SK-N-SH (cell line): ENCODE results near the gene FRMD7. TPM values are rescaled to one million over a fixed set of nuclear protein-coding genes. Genes with fewer than 3 reads are reported as not detected.

Experiments used
- CTCF ChIA-PET: fragments of 300-600, 350-600 bp; formaldehyde crosslinking; extraction: SDS; loops from one replicate; lab custom pipeline; 2021; lab: Yijun Ruan, JAX
- POLR2A ChIA-PET: fragments of 350-600 bp; sonication (Branson Sonifier 250); formaldehyde crosslinking; extraction: SDS; loops from one replicate; lab custom pipeline; 2020; ENCODE audit warnings: antibody characterized with exemption, inconsistent platforms; lab: Yijun Ruan, JAX
- DNase-seq: peaks from one replicate; pipeline ENCODE4 v3.0.0; 2012
- H2AFZ ChIP-seq: fragments of 200-600 bp; sonication (generic); 2 replicates; pipeline ENCODE4 v1.8.1; 2016; ENCODE audit warnings: antibody characterized with exemption, mild to moderate bottlenecking, low read depth
- H3F3A ChIP-seq: fragments of 200-600 bp; sonication (generic); replicated peaks from 2 replicates; pipeline ENCODE3; 2016; ENCODE audit warnings: antibody characterized with exemption, mild to moderate bottlenecking; ENCODE audit not compliant: insufficient read depth
- H3K27ac ChIP-seq, 2 experiments: fragments of 200-500 bp in 1 of 2; fragments of 200-600 bp in 1 of 2; sonication (Bioruptor generic) in 1 of 2; sonication (generic), shearing (Covaris generic) in 1 of 2; 2 replicates each; pipeline versions ENCODE4 v1.5.1 to v1.6.1; 2014 to 2016; ENCODE audit warnings: low read depth in 2 of 2, inconsistent platforms in 1 of 2, low read length in 1 of 2, mild to moderate bottlenecking in 1 of 2, mixed read lengths in 1 of 2
- H3K27me3 ChIP-seq: fragments of 200-600 bp; sonication (generic), shearing (Covaris generic); 2 replicates; pipeline ENCODE4 v1.6.1; 2016; ENCODE audit warnings: mixed run types; ENCODE audit not compliant: insufficient read depth
- H3K36me3 ChIP-seq, 2 experiments: fragments of 200-500 bp in 1 of 2; fragments of 200-600 bp in 1 of 2; sonication (Bioruptor generic) in 1 of 2; sonication (generic) in 1 of 2; replicated peaks in 1 of 2; 2 replicates each; pipeline versions ENCODE3 to v1.5.1; 2014 to 2016; ENCODE audit warnings: low read length in 1 of 2, mild to moderate bottlenecking in 1 of 2; ENCODE audit not compliant: insufficient read depth in 2 of 2, control insufficient read depth in 1 of 2
- H3K4me1 ChIP-seq, 2 experiments: fragments of 200-500 bp in 1 of 2; fragments of 200-600 bp in 1 of 2; sonication (Bioruptor generic) in 1 of 2; sonication (generic), shearing (Covaris generic) in 1 of 2; 2 replicates each; pipeline versions ENCODE4 v1.5.1 to v1.6.1; 2014 to 2016; ENCODE audit warnings: low read depth in 1 of 2, low read length in 1 of 2, mixed run types in 1 of 2; ENCODE audit not compliant: insufficient read depth in 2 of 2, control insufficient read depth in 1 of 2
- H3K4me2 ChIP-seq: fragments of 200-600 bp; sonication (generic), shearing (Covaris generic); 2 replicates; pipeline ENCODE4 v1.6.1; 2017; ENCODE audit warnings: mixed run types
- H3K4me3 ChIP-seq, 2 experiments: fragments of 200-500 bp in 1 of 2; fragments of 200-600 bp in 1 of 2; sonication (Bioruptor generic) in 1 of 2; sonication (generic), shearing (Covaris generic) in 1 of 2; 2 replicates each; pipeline versions ENCODE4 v1.5.1 to v1.8.1; 2014 to 2016; ENCODE audit warnings: low read depth in 2 of 2, inconsistent platforms in 1 of 2, low read length in 1 of 2, mild to moderate bottlenecking in 1 of 2, mixed read lengths in 1 of 2, moderate library complexity in 1 of 2
- H3K79me2 ChIP-seq: fragments of 200-600 bp; sonication (generic); 2 replicates; pipeline ENCODE4 v1.8.1; 2017; ENCODE audit warnings: mild to moderate bottlenecking; ENCODE audit not compliant: insufficient read depth
- H3K9ac ChIP-seq: fragments of 200-600 bp; sonication (generic); 2 replicates; pipeline ENCODE4 v1.6.1; 2017; ENCODE audit warnings: mixed run types
- H3K9me2 ChIP-seq: fragments of 200-600 bp; sonication (generic); 2 replicates; pipeline ENCODE4 v1.6.1; 2017; ENCODE audit warnings: mixed run types
- H3K9me3 ChIP-seq: fragments of 200-600 bp; sonication (generic); 2 replicates; pipeline ENCODE4 v1.6.1; 2017; ENCODE audit warnings: mixed run types, mild to moderate bottlenecking, moderate library complexity
- H4K20me1 ChIP-seq: fragments of 200-600 bp; sonication (generic); 2 replicates; pipeline ENCODE4 v1.6.1; 2017; ENCODE audit warnings: mild to moderate bottlenecking, mixed run types; ENCODE audit not compliant: insufficient read depth
- EP300 ChIP-seq, 2 experiments: IDR thresholded peaks; 2 replicates each; pipeline versions ENCODE4 v1.4.0 to v1.6.1; 2012; ENCODE audit warnings: borderline replicate concordance in 1 of 2, low read depth in 1 of 2, low read length in 1 of 2
- EZH2phosphoT487 ChIP-seq: fragments of 200-600 bp; sonication (generic); IDR thresholded peaks from 2 replicates; pipeline ENCODE4 v1.6.1; 2017; ENCODE audit warnings: low read depth, mixed run types, mild to moderate bottlenecking, antibody characterized with exemption, moderate library complexity, borderline replicate concordance
- FOSL2 ChIP-seq: IDR thresholded peaks from 2 replicates; pipeline ENCODE4 v1.4.0; 2012; ENCODE audit warnings: low read depth, mild to moderate bottlenecking, moderate library complexity, borderline replicate concordance
- FOXJ3 ChIP-seq: sonication (generic); formaldehyde crosslinking; IDR thresholded peaks from 2 replicates; pipeline ENCODE4 v1.5.1; 2020; ENCODE audit warnings: mild to moderate bottlenecking, missing genetic modification reagents
- FOXM1 ChIP-seq: IDR thresholded peaks from 2 replicates; pipeline ENCODE4 v1.4.0; 2012; ENCODE audit warnings: low read depth, mild to moderate bottlenecking
- GABPA ChIP-seq: IDR thresholded peaks from 2 replicates; pipeline ENCODE4 v1.4.0; 2012; ENCODE audit warnings: low read depth, mild to moderate bottlenecking
- GATA2 ChIP-seq: sonication (generic); formaldehyde crosslinking; IDR thresholded peaks from 2 replicates; pipeline ENCODE4 v1.5.0; 2020; ENCODE audit warnings: mild to moderate bottlenecking, missing genetic modification reagents
- IRF3 ChIP-seq: fragments of 150-350 bp; IDR thresholded peaks from 2 replicates; pipeline ENCODE4 v1.6.1; 2016; ENCODE audit warnings: mild to moderate bottlenecking, low read depth, low read length
- JUND ChIP-seq: IDR thresholded peaks from 2 replicates; pipeline ENCODE4 v1.4.0; 2012
- MXI1 ChIP-seq: IDR thresholded peaks from 2 replicates; pipeline ENCODE4 v1.6.1; 2012; ENCODE audit warnings: mild to moderate bottlenecking, low read depth, low read length, improper control_type of control experiment
- NFIC ChIP-seq: IDR thresholded peaks from 2 replicates; pipeline ENCODE4 v1.4.0; 2012; ENCODE audit warnings: borderline replicate concordance
- NRF1 ChIP-seq: IDR thresholded peaks from 2 replicates; pipeline ENCODE4 v1.6.1; 2012; ENCODE audit warnings: low read depth, mild to moderate bottlenecking, low read length
- PBX3 ChIP-seq: IDR thresholded peaks from 2 replicates; pipeline ENCODE4; 2012
- POLR2AphosphoS5 ChIP-seq: IDR thresholded peaks from 2 replicates; pipeline ENCODE4 v1.6.1; 2012; ENCODE audit warnings: low read depth, low read length
- RFX5 ChIP-seq: IDR thresholded peaks from 2 replicates; pipeline ENCODE4 v1.6.1; 2012; ENCODE audit warnings: mild to moderate bottlenecking, improper control_type of control experiment, low read length
- RXRA ChIP-seq: IDR thresholded peaks from 2 replicates; pipeline ENCODE4 v1.4.0; 2012; ENCODE audit warnings: low read depth, mild to moderate bottlenecking, borderline replicate concordance
- SIN3A ChIP-seq: IDR thresholded peaks from 2 replicates; pipeline ENCODE4 v1.6.1; 2012; ENCODE audit warnings: low read depth, mild to moderate bottlenecking, low read length, moderate library complexity, borderline replicate concordance
- TAF1 ChIP-seq: IDR thresholded peaks from 2 replicates; pipeline ENCODE4 v1.6.1; 2012; ENCODE audit warnings: low read depth, mild to moderate bottlenecking, low read length, moderate library complexity, borderline replicate concordance
- TCF12 ChIP-seq: IDR thresholded peaks from 2 replicates; pipeline ENCODE4 v1.4.0; 2012
- YY1 ChIP-seq: IDR thresholded peaks from 2 replicates; pipeline ENCODE4 v1.4.0; 2012; ENCODE audit warnings: low read depth, mild to moderate bottlenecking
- ZBTB33 ChIP-seq: IDR thresholded peaks from 2 replicates; pipeline ENCODE4 v1.4.0; 2012; ENCODE audit warnings: low read depth, borderline replicate concordance
- WGBS: methylation state at CpG from one replicate; pipeline ENCODE4 v1.1.6; 2017; ENCODE audit warnings: low lambda C conversion rate; 5-methylcytosine and 5-hydroxymethylcytosine counted together
- polyA plus RNA-seq, 3 experiments: library from polyadenylated mRNA; depleted of rRNA; stranded (reverse); fragments of >200 nt; gene quantifications; 2 replicates each; pipeline ENCODE4 v1.2.3, GENCODE V29; 2012
- TF ChIP-seq, protein P1 (sequence below): IDR thresholded peaks from 2 replicates; pipeline ENCODE4 v1.4.0; 2012; ENCODE audit warnings: low read depth

Gene FRMD7
- polyA plus RNA-seq, 1 of the 3 experiments (the other 2 are of a cell fraction), result not detected

DNA sequence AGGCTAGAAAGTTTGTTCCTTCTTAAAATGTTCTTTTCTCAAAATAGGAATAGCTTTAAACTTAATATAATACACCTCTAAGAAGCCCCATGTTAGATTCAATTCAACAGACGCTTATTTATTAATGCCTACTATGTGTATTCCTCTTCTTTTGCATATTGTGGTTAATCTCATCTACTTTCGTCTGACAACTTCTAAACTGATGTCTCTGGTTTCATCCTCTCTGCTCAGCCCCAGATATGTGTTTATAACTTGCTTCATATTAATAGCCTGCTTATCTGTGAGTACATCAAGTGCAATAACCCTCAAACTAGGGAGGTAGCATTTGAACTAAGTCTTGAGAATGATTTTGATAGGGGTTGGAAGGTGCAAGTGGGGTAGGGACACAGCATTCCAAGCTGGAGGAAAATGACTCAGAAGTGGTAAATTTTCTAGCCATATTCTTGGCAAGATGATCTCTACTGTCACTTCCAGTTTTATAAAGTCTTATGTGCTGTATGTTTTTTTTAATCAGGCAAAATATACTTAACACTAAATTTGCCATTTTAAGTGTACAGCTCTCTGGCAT, 67.8 kb downstream of the FRMD7 start:
- no peak overlapping the region for H3K9ac ChIP-seq
- no peak overlapping the region for H3K4me3 ChIP-seq
- WGBS, result 21% methylated on average over 2 of the region's 2 CpGs
- H3K9me2 ChIP-seq, result no peaks in the 10 kb centered on the region
- TF ChIP-seq FOSL2 (peak; percentile 15; the same call in 1 of the 2 replicates), PBX3 (peak; percentile 64), JUND (peak; percentile 31; the same call in 1 of the 2 replicates), NFIC (peak; percentile 59), POLR2AphosphoS5 (no peak), SIN3A (no peak)
- TF ChIP-seq, protein P1, sequence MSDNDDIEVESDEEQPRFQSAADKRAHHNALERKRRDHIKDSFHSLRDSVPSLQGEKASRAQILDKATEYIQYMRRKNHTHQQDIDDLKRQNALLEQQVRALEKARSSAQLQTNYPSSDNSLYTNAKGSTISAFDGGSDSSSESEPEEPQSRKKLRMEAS, result no peak
- TF ChIP-seq, all 33 proteins: peak for 4
- H3K27me3 ChIP-seq, result no peaks in the 10 kb centered on the region; the same call in 1 of the 2 replicates
- peak overlapping the region; percentile 4; the same call in 1 of the 2 replicates for H2AFZ ChIP-seq
- no peaks in the 10 kb centered on the region for H3K79me2 ChIP-seq
- H3K27ac ChIP-seq, result no peak overlapping the region
- no peaks in the 10 kb centered on the region for H4K20me1 ChIP-seq
- ChIA-PET POLR2A (no interaction called here), CTCF (interaction anchor here (2.6 kb wide), 1 partner anchor 11 kb away, joined by 12 read pairs; no protein-coding TSS in a partner anchor)
- no peak overlapping the region for H3K4me2 ChIP-seq
- no peaks in the 10 kb centered on the region for H3K36me3 ChIP-seq
- no peaks in the 10 kb centered on the region for H3F3A ChIP-seq
- no peaks in the 10 kb centered on the region for H3K4me1 ChIP-seq
- no peak for DNase-seq
- no peaks in the 10 kb centered on the region for H3K9me3 ChIP-seq

GRCh38 chrX:132058975-132059374, 68.8 kb downstream of the FRMD7 start:
- Histone ChIP-seq H3K9me2 (no peaks in the 10 kb centered on the region), H3K79me2 (no peaks in the 10 kb centered on the region), H3K27ac (no peak overlapping the region), H3K4me1 (no peaks in the 10 kb centered on the region), H3K4me2 (no peak overlapping the region), H3F3A (no peaks in the 10 kb centered on the region), H3K9me3 (no peaks in the 10 kb centered on the region), H3K9ac (no peak overlapping the region), H3K27me3 (no peaks in the 10 kb centered on the region; the same call in 1 of the 2 replicates), H3K36me3 (no peaks in the 10 kb centered on the region), H3K4me3 (no peak overlapping the region), H4K20me1 (no peaks in the 10 kb centered on the region), H2AFZ (no peak overlapping the region)
- CTCF ChIA-PET, result interaction anchor here (0.6 to 2.6 kb wide), 2 partner anchors 12 to 204 kb away, joined by 4 to 12 read pairs; no protein-coding TSS in a partner anchor
- no peak for DNase-seq
- WGBS, result 50% methylated on average over 2 of the region's 2 CpGs
- POLR2A ChIA-PET, result no interaction called here
- TF ChIP-seq GABPA (no peak), RXRA (no peak), EP300 (IDR thresholded peaks at IDR 0.05; ENCODE audit: borderline replicate concordance in 1 of 2, low read depth in 1 of 2, low read length in 1 of 2) (no peak), TAF1 (no peak), SIN3A (no peak), IRF3 (no peak), MXI1 (no peak), YY1 (no peak), RFX5 (no peak), FOXJ3 (CRISPR knock-in tag) (no peak), POLR2AphosphoS5 (no peak), EZH2phosphoT487 (no peak), GATA2 (CRISPR knock-in tag) (no peak), ZBTB33 (no peak), TCF12 (no peak), JUND (no peak), NRF1 (no peak), FOXM1 (no peak)
- TF ChIP-seq, protein P1, result no peak
